H1 (cell line): Measurements from ENCODE around the gene CAMTA1. TPM values are rescaled to one million over a fixed set of nuclear protein-coding genes. Genes with fewer than 3 reads are reported as not detected.

ENCODE experiments used
- ATF2 ChIP-seq: IDR thresholded peaks from 2 replicates; pipeline ENCODE4 v1.6.1; 2012; ENCODE audit warnings: low read length, inconsistent platforms
- polyA plus RNA-seq, 7 experiments: library from polyadenylated mRNA; depleted of rRNA in 3 of 7; stranded (reverse) in 5 of 7; unstranded in 2 of 7; fragments of >200 nt in 5 of 7; fragments of 200-250 nt in 2 of 7; gene quantifications; 1 replicate in 5 of 7; 2 replicates in 1 of 7; 4 replicates in 1 of 7; pipeline versions ENCODE4 v1.2.1 to v1.2.3, GENCODE V29; 2011 to 2013; ENCODE audit warnings: missing spikeins in 2 of 7, mixed read lengths in 2 of 7
- total RNA-seq: library from RNA; stranded (reverse); fragmentation: NEBNext Ultra II Directional; extraction: Animal tissue kit (Norgen Biotek cat#: 25700); gene quantifications from 2 replicates; pipeline ENCODE4 v1.2.1, GENCODE V29; 2021

The CAMTA1 gene
- total and polyA plus RNA-seq, 2 of the 8 experiments (the other 6 are each of a cell fraction or from before 2014, with no cell fraction given), result 65.0 to 119 TPM

DNA sequence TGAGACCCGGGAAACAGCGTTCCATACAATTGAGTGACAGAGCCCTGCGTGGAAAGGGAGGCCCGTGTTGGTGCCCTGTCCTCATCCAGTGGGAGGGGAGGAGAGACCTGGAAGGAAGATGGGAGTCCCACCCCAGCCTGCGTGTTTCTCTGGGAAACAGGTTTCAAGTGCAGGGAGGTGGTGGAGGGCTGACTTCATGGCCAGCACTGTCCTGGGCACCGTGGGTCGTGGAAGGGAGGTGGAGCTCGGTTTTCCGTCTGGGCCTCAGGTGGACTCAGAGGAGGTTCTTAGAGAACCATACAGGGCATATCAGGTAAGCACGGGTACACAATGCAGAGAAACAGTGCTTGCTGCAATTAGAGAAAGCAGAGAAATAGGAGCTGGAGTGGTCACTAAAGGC is 222.6 kb downstream of the CAMTA1 start (continued):
- TF ChIP-seq ATF2, result no peak
